Breast epithelium (tissue), 3 donors: ENCODE data around the gene HOXD13.

ENCODE experiments used
- POLR2A ChIP-seq: fragments of 450-650 bp; IDR thresholded peaks from one replicate; pipeline ENCODE4 v1.6.1; 2016; ENCODE audit warnings: antibody characterized with exemption, mild to moderate bottlenecking, moderate library complexity
- POLR2AphosphoS5 ChIP-seq, 3 donors: sonication (generic); formaldehyde crosslinking; IDR thresholded peaks; one replicate each; pipeline ENCODE4 v1.6.1; 2017; ENCODE audit warnings: antibody characterized with exemption in 3 of 3
- TF ChIP-seq, protein P1 (sequence below), 3 donors: fragments of 450-650 bp; IDR thresholded peaks; one replicate each; pipeline ENCODE4 v1.5.1; 2016 to 2017; ENCODE audit warnings: antibody characterized with exemption in 3 of 3, mild to moderate bottlenecking in 3 of 3, moderate library complexity in 3 of 3

DNA sequence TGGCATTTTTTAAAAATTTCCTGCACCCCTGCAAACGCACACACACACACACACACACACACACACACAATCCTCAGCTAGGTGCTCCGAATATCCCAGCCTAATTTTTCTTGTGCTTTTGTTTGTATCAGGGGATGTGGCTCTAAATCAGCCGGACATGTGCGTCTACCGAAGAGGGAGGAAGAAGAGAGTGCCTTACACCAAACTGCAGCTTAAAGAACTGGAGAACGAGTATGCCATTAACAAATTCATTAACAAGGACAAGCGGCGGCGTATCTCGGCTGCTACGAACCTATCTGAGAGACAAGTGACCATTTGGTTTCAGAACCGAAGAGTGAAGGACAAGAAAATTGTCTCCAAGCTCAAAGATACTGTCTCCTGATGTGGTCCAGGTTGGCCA lies 1.8 kb downstream of the HOXD13 start:
- no peak for TF ChIP-seq POLR2AphosphoS5 (IDR thresholded peaks at IDR 0.05)
- TF ChIP-seq POLR2A, result no peak
- TF ChIP-seq, protein P1, sequence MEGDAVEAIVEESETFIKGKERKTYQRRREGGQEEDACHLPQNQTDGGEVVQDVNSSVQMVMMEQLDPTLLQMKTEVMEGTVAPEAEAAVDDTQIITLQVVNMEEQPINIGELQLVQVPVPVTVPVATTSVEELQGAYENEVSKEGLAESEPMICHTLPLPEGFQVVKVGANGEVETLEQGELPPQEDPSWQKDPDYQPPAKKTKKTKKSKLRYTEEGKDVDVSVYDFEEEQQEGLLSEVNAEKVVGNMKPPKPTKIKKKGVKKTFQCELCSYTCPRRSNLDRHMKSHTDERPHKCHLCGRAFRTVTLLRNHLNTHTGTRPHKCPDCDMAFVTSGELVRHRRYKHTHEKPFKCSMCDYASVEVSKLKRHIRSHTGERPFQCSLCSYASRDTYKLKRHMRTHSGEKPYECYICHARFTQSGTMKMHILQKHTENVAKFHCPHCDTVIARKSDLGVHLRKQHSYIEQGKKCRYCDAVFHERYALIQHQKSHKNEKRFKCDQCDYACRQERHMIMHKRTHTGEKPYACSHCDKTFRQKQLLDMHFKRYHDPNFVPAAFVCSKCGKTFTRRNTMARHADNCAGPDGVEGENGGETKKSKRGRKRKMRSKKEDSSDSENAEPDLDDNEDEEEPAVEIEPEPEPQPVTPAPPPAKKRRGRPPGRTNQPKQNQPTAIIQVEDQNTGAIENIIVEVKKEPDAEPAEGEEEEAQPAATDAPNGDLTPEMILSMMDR (IDR thresholded peaks at IDR 0.05), result no peak
